Prostate gland (tissue), 2 donors: ENCODE results near the gene CD47. TPM values are rescaled to one million over a fixed set of nuclear protein-coding genes. Genes with fewer than 3 reads are reported as not detected.

Experiments
- DNase-seq: peaks from one replicate; pipeline ENCODE4 v3.0.0-alpha.2; 2019; ENCODE audit warnings: low spot score
- H3K27ac ChIP-seq, 2 donors: fragments of 200-600 bp; sonication (generic); 2 replicates each; pipeline ENCODE4 v1.5.1; 2017 to 2019
- H3K27me3 ChIP-seq: fragments of 200-600 bp; sonication (generic); replicated peaks from 2 replicates; pipeline ENCODE4 v1.5.1; 2019; ENCODE audit not compliant: insufficient read depth
- H3K36me3 ChIP-seq, 2 donors: fragments of 200-600 bp; sonication (generic); 1 replicate in 1 of 2; 2 replicates in 1 of 2; pipeline versions ENCODE4 v1.5.1 to v1.8.1; 2017 to 2019
- H3K4me1 ChIP-seq: fragments of 200-600 bp; sonication (generic); replicated peaks from 2 replicates; pipeline ENCODE4 v1.5.1; 2019
- H3K4me3 ChIP-seq, 2 donors: fragments of 200-600 bp; sonication (generic); 2 replicates each; pipeline ENCODE4 v1.5.1; 2017 to 2019
- H3K9me3 ChIP-seq: fragments of 200-600 bp; sonication (generic); 2 replicates; pipeline ENCODE4 v1.5.1; 2017
- POLR2A ChIP-seq: fragments of 450-650 bp; IDR thresholded peaks from one replicate; pipeline ENCODE4 v1.6.1; 2016; ENCODE audit warnings: antibody characterized with exemption, mild to moderate bottlenecking
- POLR2AphosphoS5 ChIP-seq: sonication (generic); formaldehyde crosslinking; IDR thresholded peaks from one replicate; pipeline ENCODE4 v1.6.1; 2017; ENCODE audit warnings: antibody characterized with exemption
- WGBS: methylation state at CpG from one replicate; pipeline ENCODE4 v1.1.5; 2018; 5-methylcytosine and 5-hydroxymethylcytosine counted together
- intact Hi-C: fragments of 100-400 bp; cut with DNase I; formaldehyde crosslinking; loops from one replicate; pipeline ENCODE4 v1.14.2; 2022
- total RNA-seq, 2 donors: library from RNA; depleted of rRNA; stranded (reverse); fragments of >200 nt; gene quantifications; one replicate each; pipeline ENCODE4 v1.1.0, GENCODE V29; 2016
- TF ChIP-seq, protein P1 (sequence below), 4 experiments: fragments of 200-600 bp in 2 of 4; fragments of 450-650 bp in 2 of 4; sonication (generic) in 2 of 4; IDR thresholded peaks; 1 replicate in 3 of 4; 2 replicates in 1 of 4; pipeline ENCODE4 v1.5.1; 2016 to 2019; ENCODE audit warnings: antibody characterized with exemption in 4 of 4, mild to moderate bottlenecking in 2 of 4, moderate library complexity in 2 of 4

Gene CD47
- 100 to 1,000 TPM in 1 of 2 donors, 10 to 100 TPM in 1; 90.1 to 197 TPM for total RNA-seq

DNA sequence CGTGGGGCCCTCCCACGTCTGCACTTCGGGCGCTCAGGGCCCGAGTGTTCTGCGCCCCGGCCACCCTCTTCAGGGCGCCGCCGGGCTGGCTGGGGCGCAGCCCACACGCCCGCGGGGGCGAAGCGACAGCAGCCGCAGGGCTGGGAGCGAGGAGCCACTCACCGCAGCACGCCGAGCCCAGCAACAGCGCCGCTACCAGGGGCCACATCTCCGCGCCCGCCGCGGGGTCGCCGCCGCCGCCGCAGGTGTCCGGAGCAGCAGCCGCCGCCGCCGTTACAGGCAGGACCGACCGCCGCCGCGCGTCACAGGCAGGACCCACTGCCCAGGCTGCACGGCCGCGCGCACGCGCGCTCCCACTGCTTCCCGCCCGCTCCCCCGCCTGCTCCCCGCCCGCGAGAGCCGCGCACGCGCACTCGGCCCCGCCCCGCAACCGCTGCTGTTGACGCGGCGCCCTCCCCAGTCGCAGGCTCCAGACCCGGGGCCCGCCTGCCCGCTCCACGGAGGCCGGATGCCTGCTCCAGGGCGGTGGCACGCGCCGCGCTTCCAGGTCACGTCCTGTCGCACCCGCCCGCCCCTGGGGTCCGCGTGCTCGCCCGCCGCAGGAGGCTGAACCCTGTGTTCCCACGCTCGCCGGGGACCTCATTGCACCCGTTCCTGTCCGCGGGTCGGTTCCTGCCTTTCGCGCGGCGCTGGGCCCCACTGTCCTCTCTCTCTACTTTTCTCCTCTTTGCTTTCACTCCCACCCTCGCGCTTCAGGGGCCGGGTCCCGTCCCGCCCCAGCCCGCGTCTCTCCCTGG, at the start of gene CD47:
Gene CD47, minus strand, starts transcription at position 331 of the 797 bp plus-strand sequence. Its CDS starts 123 bp downstream, at position 208.
- Histone ChIP-seq H3K9me3 (no peaks in the 10 kb centered on the region), H3K27ac (peak within 1 kb of the TSS; percentile 91 to 95), H3K27me3 (no peaks in the 10 kb centered on the region), H3K4me3 (peak within 1 kb of the TSS; percentile 97 to 99), H3K36me3 (no peaks in the 10 kb centered on the region), H3K4me1 (no peaks in the 10 kb centered on the region)
- intact Hi-C loops, result loop anchor here (2.0 kb wide), 1 partner anchor 134 kb away; no protein-coding TSS in a partner anchor
- TF ChIP-seq, protein P1, sequence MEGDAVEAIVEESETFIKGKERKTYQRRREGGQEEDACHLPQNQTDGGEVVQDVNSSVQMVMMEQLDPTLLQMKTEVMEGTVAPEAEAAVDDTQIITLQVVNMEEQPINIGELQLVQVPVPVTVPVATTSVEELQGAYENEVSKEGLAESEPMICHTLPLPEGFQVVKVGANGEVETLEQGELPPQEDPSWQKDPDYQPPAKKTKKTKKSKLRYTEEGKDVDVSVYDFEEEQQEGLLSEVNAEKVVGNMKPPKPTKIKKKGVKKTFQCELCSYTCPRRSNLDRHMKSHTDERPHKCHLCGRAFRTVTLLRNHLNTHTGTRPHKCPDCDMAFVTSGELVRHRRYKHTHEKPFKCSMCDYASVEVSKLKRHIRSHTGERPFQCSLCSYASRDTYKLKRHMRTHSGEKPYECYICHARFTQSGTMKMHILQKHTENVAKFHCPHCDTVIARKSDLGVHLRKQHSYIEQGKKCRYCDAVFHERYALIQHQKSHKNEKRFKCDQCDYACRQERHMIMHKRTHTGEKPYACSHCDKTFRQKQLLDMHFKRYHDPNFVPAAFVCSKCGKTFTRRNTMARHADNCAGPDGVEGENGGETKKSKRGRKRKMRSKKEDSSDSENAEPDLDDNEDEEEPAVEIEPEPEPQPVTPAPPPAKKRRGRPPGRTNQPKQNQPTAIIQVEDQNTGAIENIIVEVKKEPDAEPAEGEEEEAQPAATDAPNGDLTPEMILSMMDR (IDR thresholded peaks at IDR 0.05), result no peak
- TF ChIP-seq POLR2A (peak; percentile 92), POLR2AphosphoS5 (peak; percentile 50)
- under 1% methylated on average over 54 of the region's 106 CpGs for WGBS
- peak; percentile 95 for DNase-seq

DNA sequence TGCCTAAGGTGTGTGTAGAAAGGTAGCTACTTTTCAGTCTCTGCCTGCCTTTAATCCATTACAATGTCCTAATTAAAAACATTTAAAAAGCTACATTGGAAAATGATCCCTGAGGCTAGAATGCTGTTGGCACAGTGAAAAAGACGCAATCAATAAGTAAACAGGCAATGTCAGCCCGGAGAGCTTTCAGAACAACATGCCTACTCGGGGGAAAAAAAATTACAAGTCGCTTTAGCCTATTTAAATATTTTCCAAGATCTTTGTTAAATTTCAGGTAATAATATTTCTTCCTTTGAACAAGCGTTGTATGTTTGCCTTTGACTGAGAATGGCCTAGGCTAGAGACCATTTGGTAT, 46.6 kb upstream of the CD47 start:
- WGBS, result 45% methylated on average over 5 of the region's 5 CpGs
- intact Hi-C loops, result no loop called here
- TF ChIP-seq, protein P1 (IDR thresholded peaks at IDR 0.05), result no peak
- TF ChIP-seq POLR2A (no peak), POLR2AphosphoS5 (no peak)

DNA sequence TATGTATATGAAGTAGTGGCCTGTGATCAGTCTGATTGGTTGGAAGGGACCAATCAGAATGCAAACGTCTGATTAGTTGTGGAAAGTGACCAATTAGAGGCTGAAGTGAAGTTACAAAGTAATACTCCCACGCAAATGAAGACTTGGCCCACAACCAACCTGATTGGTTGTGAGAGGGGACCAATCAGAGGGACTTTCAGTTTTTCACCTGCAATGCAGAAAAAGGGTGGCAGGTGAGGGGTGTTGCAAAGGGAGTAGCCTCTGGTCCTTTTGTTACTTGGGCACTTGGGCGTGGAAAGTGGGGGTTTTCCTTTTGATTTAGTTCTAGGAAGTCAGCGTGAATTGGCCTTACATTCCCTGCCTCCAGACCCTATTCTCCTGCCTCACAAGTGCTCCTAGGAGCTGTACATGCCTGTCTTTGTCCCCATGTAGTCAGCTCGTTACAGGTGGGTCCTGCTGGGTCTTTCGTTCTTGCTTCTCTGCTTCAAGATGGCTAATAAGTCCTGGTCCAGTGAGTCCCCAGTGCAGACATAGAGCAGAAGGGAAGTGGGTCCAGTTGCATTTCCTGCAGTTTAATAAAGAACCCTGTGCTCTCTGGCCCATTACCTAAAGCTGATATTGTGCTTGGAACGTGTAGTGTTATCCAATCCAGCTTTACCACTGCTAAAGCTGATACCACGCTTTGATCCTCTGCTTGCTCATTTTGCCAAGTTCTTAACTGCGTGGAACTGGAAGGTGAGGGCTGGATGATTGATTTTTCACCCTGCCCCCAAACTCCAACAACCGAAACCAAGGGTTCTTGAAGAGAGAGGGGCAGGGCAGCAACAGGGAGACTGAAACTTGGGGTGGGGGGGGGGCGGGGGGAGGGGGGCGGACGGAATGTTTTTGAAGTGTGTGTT, 46.0 kb upstream of the CD47 start:
- TF ChIP-seq POLR2A (no peak), POLR2AphosphoS5 (no peak)
- TF ChIP-seq, protein P1 (IDR thresholded peaks at IDR 0.05), result no peak
- DNase-seq, result no peak
- WGBS, result 60% methylated on average over 13 of the region's 13 CpGs
- intact Hi-C loops, result no loop called here
- no peak overlapping the region for H3K27ac ChIP-seq
- no peak overlapping the region for H3K4me3 ChIP-seq
- no peaks in the 10 kb centered on the region for H3K27me3 ChIP-seq
- H3K4me1 ChIP-seq, result no peaks in the 10 kb centered on the region
- no peaks in the 10 kb centered on the region for H3K36me3 ChIP-seq
- no peaks in the 10 kb centered on the region for H3K9me3 ChIP-seq

More for the DNA sequence above, 46.6 kb upstream of the CD47 start:
- no peak overlapping the region for H3K27ac ChIP-seq
- H3K36me3 ChIP-seq, result no peaks in the 10 kb centered on the region
- no peaks in the 10 kb centered on the region for H3K9me3 ChIP-seq
- H3K4me1 ChIP-seq, result no peaks in the 10 kb centered on the region
- H3K27me3 ChIP-seq, result no peaks in the 10 kb centered on the region
- DNase-seq, result no peak
- no peak overlapping the region for H3K4me3 ChIP-seq

DNA sequence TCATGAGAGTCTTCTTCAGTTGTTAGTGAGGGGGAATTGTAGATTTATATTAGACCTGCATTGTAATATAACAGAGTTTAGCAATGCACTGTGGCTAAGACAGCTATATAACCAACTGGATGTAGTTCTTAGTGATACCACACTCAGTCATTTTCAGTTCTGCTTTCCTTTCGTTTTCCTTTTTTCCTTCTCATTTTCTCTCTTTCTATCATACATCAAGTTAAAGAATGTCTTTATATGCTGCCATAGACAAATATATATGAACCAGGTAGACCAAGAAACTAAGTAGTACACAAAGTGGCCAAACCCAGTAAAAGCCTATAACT, 43.7 kb upstream of the CD47 start:
- WGBS, result 87% methylated on average over 1 of the region's 1 CpG
- intact Hi-C loops, result no loop called here
- TF ChIP-seq POLR2AphosphoS5, result no peak
- TF ChIP-seq, protein P1 (IDR thresholded peaks at IDR 0.05), result no peak
- TF ChIP-seq POLR2A, result no peak
- no peaks in the 10 kb centered on the region for H3K36me3 ChIP-seq
- H3K4me3 ChIP-seq, result no peak overlapping the region
- DNase-seq, result no peak
- no peaks in the 10 kb centered on the region for H3K27me3 ChIP-seq
- no peaks in the 10 kb centered on the region for H3K4me1 ChIP-seq
- H3K27ac ChIP-seq, result no peak overlapping the region
- H3K9me3 ChIP-seq, result no peaks in the 10 kb centered on the region
